Fibroblast of lung (primary cell): Measurements from ENCODE around the gene HMCN2. TPM values are rescaled to one million over a fixed set of nuclear protein-coding genes. Genes with fewer than 3 reads are reported as not detected.

Experiments used
- DNase-seq, 2 donors: peaks; one replicate each; pipeline versions ENCODE4 v3.0.0 to v3.0.0-alpha.2; 2010; ENCODE audit warnings: low read depth in 2 of 2
- H2AFZ ChIP-seq: 2 replicates; pipeline ENCODE4 v1.5.1; 2012; ENCODE audit warnings: low read length, control low read depth, inconsistent platforms
- H3K27ac ChIP-seq: 2 replicates; pipeline ENCODE4 v1.5.1; 2011; ENCODE audit warnings: low read length, control low read depth; ENCODE audit not compliant: insufficient read depth
- H3K27me3 ChIP-seq: 2 replicates; pipeline ENCODE4 v1.5.1; 2011; ENCODE audit warnings: mild to moderate bottlenecking, low read length; ENCODE audit not compliant: control insufficient read depth, insufficient read depth
- H3K36me3 ChIP-seq: 2 replicates; pipeline ENCODE4 v1.5.1; 2011; ENCODE audit warnings: low read length; ENCODE audit not compliant: control insufficient read depth, insufficient read depth
- H3K4me1 ChIP-seq: 2 replicates; pipeline ENCODE4 v1.5.1; 2011; ENCODE audit warnings: low read length; ENCODE audit not compliant: control insufficient read depth, insufficient read depth; ENCODE audit errors: extremely low read depth
- H3K4me2 ChIP-seq: 2 replicates; pipeline ENCODE4 v1.5.1; 2011; ENCODE audit warnings: low read length, control low read depth; ENCODE audit not compliant: insufficient read depth; ENCODE audit errors: extremely low read depth
- H3K4me3 ChIP-seq, 4 experiments: fragments of 200-600 bp in 1 of 4; sonication (generic) in 1 of 4; replicated peaks in 1 of 4; 2 replicates each; pipeline ENCODE4 v1.5.1; 2011 to 2016; ENCODE audit warnings: low read length in 4 of 4, low read depth in 3 of 4, mild to moderate bottlenecking in 3 of 4, control low read depth in 2 of 4, inconsistent platforms in 1 of 4, mixed read lengths in 1 of 4; ENCODE audit not compliant: insufficient read depth in 1 of 4; ENCODE audit errors: control extremely low read depth in 1 of 4
- H3K79me2 ChIP-seq: 2 replicates; pipeline ENCODE4 v1.5.1; 2012; ENCODE audit warnings: mild to moderate bottlenecking, low read length, inconsistent platforms; ENCODE audit not compliant: control insufficient read depth, insufficient read depth
- H3K9ac ChIP-seq: 2 replicates; pipeline ENCODE4 v1.5.1; 2011; ENCODE audit warnings: mild to moderate bottlenecking, low read length, control low read depth; ENCODE audit not compliant: insufficient read depth
- H3K9me3 ChIP-seq: 2 replicates; pipeline ENCODE4 v1.5.1; 2012; ENCODE audit warnings: low read depth, low read length; ENCODE audit not compliant: control insufficient read depth, insufficient read depth
- H4K20me1 ChIP-seq: 2 replicates; pipeline ENCODE4 v1.5.1; 2011; ENCODE audit warnings: low read length; ENCODE audit not compliant: control insufficient read depth, insufficient read depth; ENCODE audit errors: extremely low read depth
- EZH2 ChIP-seq: IDR thresholded peaks from 2 replicates; pipeline ENCODE4 v1.5.1; 2012; ENCODE audit warnings: low read length, control low read depth, mild to moderate bottlenecking; ENCODE audit errors: missing control alignments
- polyA plus RNA-seq, 2 donors: library from polyadenylated mRNA; depleted of rRNA in 1 of 2; stranded (reverse) in 1 of 2; unstranded in 1 of 2; fragments of >200 nt; gene quantifications; 2 replicates each; pipeline ENCODE4 v1.2.1, GENCODE V29; 2011 to 2012; ENCODE audit warnings: missing spikeins in 1 of 2
- total RNA-seq: library from RNA; depleted of rRNA; stranded (reverse); fragments of >200 nt; gene quantifications from 2 replicates; pipeline ENCODE4 v1.2.1, GENCODE V29; 2014
- TF ChIP-seq, protein P1 (sequence below), 2 donors: IDR thresholded peaks in 1 of 2; conservative IDR thresholded peaks in 1 of 2; 1 replicate in 1 of 2; 2 replicates in 1 of 2; pipeline ENCODE4 v1.5.1; 2011 to 2012; ENCODE audit warnings: low read length in 2 of 2, control low read depth in 1 of 2, inconsistent platforms in 1 of 2, low read depth in 1 of 2, mild to moderate bottlenecking in 1 of 2

Gene HMCN2
- total and polyA plus RNA-seq, 2 donors (not counting 1 experiment from before 2014, with no cell fraction given) = under 0.01 TPM; not detected in 1

DNA sequence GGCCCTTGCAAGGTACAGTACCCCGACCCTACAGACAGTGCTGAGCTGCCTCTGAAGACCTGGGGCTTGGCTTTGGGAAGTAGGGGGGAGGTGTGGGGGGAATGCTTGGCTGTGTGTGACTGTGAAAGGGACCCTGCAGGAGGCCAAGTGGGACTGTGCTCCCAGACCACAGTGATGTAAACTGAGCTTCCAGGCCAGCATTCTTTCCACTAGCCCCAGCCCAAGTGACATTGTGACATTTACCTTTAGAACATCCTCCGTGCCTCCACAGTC lies 31.2 kb downstream of the HMCN2 start:
- H3K79me2 ChIP-seq = no peaks in the 10 kb centered on the region
- H3K9me3 ChIP-seq = no peaks in the 10 kb centered on the region
- no peaks in the 10 kb centered on the region for H4K20me1 ChIP-seq
- H3K4me3 ChIP-seq = no peak overlapping the region
- H3K27me3 ChIP-seq = peaks cover under 1% of the 10 kb centered on the region
- H3K9ac ChIP-seq = no peak overlapping the region
- no peak overlapping the region for H3K4me2 ChIP-seq
- H2AFZ ChIP-seq = no peak overlapping the region
- no peaks in the 10 kb centered on the region for H3K4me1 ChIP-seq
- TF ChIP-seq, protein P1, sequence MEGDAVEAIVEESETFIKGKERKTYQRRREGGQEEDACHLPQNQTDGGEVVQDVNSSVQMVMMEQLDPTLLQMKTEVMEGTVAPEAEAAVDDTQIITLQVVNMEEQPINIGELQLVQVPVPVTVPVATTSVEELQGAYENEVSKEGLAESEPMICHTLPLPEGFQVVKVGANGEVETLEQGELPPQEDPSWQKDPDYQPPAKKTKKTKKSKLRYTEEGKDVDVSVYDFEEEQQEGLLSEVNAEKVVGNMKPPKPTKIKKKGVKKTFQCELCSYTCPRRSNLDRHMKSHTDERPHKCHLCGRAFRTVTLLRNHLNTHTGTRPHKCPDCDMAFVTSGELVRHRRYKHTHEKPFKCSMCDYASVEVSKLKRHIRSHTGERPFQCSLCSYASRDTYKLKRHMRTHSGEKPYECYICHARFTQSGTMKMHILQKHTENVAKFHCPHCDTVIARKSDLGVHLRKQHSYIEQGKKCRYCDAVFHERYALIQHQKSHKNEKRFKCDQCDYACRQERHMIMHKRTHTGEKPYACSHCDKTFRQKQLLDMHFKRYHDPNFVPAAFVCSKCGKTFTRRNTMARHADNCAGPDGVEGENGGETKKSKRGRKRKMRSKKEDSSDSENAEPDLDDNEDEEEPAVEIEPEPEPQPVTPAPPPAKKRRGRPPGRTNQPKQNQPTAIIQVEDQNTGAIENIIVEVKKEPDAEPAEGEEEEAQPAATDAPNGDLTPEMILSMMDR (conservative IDR thresholded peaks at IDR 0.05 in 1 of 2, IDR thresholded peaks at IDR 0.05 in 1 of 2; ENCODE audit: low read depth in 1 of 2, low read length in 2 of 2) = no peak
- no peak for TF ChIP-seq EZH2
- H3K27ac ChIP-seq = no peak overlapping the region
- DNase-seq = no peak
- no peaks in the 10 kb centered on the region for H3K36me3 ChIP-seq

DNA sequence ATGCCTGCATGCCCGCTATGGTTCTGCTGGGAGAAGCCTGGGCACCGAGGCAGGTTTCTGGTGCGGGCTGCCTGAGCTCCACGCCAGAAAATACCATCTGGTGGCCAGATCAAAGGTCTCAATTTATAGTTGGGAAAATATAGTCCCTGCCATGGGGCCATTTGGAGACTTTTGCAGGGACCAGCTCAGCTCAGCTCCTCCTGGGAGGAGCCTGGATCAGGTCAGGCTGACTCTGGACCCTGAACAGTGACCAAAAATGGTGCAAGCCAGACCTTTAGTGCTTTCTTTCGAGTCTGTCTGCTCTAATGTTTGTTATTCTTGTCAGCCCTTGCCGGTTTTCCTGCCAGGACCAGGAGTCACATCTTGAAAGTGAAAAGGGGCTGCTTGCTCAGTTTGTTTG lies 31.8 kb downstream of the HMCN2 start:
- no peaks in the 10 kb centered on the region for H3K79me2 ChIP-seq
- no peak for DNase-seq
- no peaks in the 10 kb centered on the region for H3K9me3 ChIP-seq
- no peak overlapping the region for H3K27ac ChIP-seq
- no peaks in the 10 kb centered on the region for H3K27me3 ChIP-seq
- no peaks in the 10 kb centered on the region for H4K20me1 ChIP-seq
- TF ChIP-seq, protein P1 (conservative IDR thresholded peaks at IDR 0.05 in 1 of 2, IDR thresholded peaks at IDR 0.05 in 1 of 2; ENCODE audit: low read depth in 1 of 2, low read length in 2 of 2) = no peak
- TF ChIP-seq EZH2 = no peak
- no peaks in the 10 kb centered on the region for H3K36me3 ChIP-seq
- no peak overlapping the region for H3K9ac ChIP-seq
- no peaks in the 10 kb centered on the region for H3K4me1 ChIP-seq
- H3K4me3 ChIP-seq = no peak overlapping the region
- no peak overlapping the region for H2AFZ ChIP-seq
- no peak overlapping the region for H3K4me2 ChIP-seq

DNA sequence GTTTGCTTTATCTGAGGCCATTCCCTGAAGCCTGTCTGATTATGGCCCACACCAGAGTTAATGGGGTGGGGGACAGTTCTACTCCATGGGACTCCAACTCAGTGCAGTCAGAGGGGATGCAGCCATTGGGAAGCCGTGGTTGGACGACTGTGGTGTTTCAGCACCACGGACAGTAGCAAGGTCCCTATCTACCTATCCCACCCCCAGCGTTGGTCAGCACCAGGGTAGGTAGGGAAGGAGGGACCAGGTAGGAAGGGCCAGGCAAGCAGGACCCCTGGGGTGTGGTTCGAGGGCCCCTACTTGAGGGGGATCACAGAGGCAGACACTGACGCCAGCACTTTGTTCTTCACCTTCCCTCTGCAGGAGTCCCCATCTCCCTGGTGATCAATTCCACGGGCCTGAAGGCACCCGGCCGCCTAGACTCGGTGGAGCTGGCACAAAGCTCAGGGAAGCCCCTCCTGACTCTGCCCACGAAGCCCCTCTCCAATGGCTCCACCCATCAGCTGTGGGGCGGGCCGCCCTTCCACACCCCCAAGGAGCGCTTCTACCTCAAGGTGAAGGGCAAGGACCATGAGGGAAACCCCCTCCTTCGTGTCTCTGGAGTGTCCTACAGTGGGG lies 33.2 kb downstream of the HMCN2 start:
- no peak overlapping the region for H3K4me2 ChIP-seq
- TF ChIP-seq, protein P1 (conservative IDR thresholded peaks at IDR 0.05 in 1 of 2, IDR thresholded peaks at IDR 0.05 in 1 of 2; ENCODE audit: low read depth in 1 of 2, low read length in 2 of 2) = no peak
- no peak for TF ChIP-seq EZH2
- no peak overlapping the region for H3K9ac ChIP-seq
- peaks cover 11% of the 10 kb centered on the region for H3K27me3 ChIP-seq
- peak in 1 of 2 donors; percentile 20 for DNase-seq
- no peaks in the 10 kb centered on the region for H4K20me1 ChIP-seq
- no peaks in the 10 kb centered on the region for H3K36me3 ChIP-seq
- no peak overlapping the region for H3K4me3 ChIP-seq
- H3K9me3 ChIP-seq = no peaks in the 10 kb centered on the region
- H3K79me2 ChIP-seq = no peaks in the 10 kb centered on the region
- no peaks in the 10 kb centered on the region for H3K4me1 ChIP-seq
- H2AFZ ChIP-seq = no peak overlapping the region
- no peak overlapping the region for H3K27ac ChIP-seq
